Endometrial microvascular endothelial cells (primary cell): ENCODE data around the gene EGFR. TPM values are rescaled to one million over a fixed set of nuclear protein-coding genes. Genes with fewer than 3 reads are reported as not detected.

Source experiments
- in situ Hi-C: cut with HindIII; loops from 2 replicates; pipeline ENCODE4 v1.10.0; 2017; ENCODE audit warnings: low sequenced_read_pairs, low pct_unique_long_range_greater_than_20kb; ENCODE audit errors: inconsistent ontology term
- total RNA-seq: library from RNA; depleted of rRNA; stranded (reverse); fragments of >200 nt; gene quantifications from one replicate; pipeline ENCODE4 v1.2.3, GENCODE V29; 2015; ENCODE audit errors: inconsistent ontology term

The EGFR gene
- total RNA-seq, 1 donor from 2014 or later = 4.8 TPM

DNA sequence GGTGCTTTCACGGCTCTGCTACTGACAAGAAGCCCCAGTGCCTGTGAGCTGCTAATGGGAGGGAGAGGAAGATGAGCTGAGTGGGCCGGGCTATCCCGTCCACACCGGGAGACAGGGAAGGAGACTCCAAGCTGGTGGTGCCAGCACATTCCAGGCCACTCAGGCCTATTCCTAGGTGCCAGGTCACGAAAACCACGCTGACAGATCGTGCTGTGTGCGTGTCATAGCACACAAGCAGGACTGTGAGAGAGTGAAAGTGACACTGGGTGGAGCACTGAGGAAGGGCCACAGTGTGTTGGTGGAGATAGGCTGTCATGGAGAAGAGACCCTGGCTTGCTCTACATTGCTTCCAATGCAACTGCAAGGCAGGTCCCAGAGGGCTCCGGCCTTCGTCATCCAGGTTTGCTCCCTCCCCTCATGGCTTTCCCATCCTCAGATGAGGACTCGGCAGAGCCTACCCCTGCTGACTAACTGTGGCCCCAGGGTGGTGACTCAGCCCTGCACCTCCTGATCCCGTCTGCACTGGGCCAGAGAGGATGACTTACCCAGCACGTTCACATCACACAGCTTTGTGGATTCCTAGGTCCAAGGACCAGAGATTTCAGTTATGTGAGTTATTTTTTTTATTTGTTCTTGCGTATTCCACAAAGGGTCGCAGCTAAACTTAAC is 167.3 kb downstream of the EGFR start:
- in situ Hi-C loops = no loop called here

DNA sequence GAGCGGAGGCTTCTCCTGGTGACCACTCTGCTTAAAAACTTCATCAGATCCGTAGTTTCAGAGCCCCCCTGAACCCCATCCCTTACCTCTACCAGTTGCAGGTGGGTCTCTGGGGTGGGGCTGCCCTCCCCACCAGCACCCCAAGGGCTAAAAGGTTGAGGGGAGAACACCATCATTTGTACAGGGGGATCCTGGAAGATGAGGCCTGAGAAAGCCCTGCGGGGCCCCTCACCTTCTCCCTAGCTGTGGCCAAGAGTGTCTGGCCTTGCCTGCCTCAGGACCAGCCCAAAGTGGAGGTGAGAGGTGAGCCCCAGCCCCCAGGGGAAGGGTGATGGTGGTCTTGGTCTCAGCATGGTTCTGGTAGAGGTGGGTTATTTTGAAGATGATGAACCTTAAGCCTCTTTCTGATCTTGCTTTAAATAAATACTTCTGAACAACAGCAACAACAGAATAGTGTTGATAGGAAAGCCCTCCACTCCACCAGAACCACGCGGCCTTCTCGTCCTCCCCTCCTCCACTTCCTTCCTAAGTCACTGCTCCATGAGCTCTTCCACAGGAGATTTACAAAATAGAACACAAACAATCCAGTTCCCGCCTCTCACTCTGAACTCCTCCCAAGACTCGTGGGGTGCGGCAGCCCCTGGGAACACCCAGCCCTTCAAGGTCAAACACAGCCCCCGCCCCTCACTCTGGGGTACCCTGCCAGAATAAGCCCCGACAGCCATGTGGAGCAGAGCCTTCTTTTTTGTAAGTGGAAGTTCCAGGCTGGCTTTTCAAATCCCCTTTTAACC is 169.1 kb downstream of the EGFR start:
- in situ Hi-C loops = no loop called here

- in situ Hi-C loops = no loop called here
These were observed 169.8 kb downstream of the EGFR start for GRCh38 chr7:55188590-55189138.

DNA sequence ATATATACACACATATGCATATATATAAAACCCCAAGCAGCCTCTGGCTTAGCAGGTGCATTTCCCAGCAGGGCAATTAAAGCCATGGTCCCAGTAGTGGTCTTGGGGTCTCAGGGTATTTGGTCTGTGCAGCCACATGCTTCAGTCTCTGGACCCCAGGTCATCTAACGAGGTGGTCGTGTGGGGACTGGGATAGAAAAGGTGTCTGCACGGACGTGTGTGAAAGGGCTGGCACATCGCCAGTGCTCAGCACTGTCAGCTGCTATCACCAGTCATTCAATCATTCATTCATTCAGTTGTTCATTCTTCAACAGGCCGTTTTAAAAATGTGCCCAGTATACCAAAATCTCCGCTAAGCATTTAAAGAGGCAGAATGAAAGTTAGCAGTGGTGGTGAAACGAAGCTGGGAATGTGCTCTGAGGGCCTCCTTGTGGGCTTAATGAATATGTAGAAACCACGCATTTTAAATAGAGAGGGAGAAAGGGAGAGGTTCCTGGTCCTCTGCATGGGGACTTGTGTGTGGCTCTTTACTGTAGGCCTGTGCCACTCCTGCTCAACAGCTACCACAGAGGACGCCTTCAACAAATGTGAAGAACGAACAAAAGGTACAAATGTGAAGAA is 170.4 kb downstream of the EGFR start:
- in situ Hi-C loops = no loop called here

- in situ Hi-C loops = no loop called here
These were observed 171.1 kb downstream of the EGFR start for GRCh38 chr7:55189878-55190436.

DNA sequence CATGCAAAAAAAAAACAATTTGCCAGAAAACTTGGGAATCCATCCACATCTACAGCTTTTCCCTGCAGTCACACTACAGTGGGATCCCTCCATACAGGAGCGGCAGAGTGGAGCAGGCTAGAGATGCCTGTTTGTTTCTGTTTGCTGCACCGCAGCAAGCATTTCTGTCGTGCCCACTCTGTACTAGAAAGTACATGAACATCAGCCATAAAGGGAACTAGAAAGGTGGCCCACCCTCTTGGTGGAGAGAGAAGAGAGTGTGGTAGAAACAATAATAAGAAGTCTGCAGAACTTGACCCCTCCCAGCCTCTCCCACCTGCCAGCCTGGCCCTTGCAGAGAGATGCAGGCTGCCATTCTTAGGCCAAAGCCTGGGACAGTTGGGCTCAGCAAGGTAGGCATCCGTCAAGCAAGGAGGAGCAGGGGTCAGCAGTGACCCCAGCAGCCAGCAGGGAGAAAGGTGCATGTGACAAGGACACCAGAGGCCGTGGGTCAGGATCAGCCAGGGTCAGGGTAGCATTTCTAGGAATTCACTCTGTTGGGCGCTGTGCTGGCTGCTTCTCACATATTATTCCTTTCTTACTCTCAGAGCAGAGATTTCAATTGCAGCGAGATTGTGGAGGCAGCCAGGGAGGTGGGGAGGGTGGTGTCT is 171.8 kb downstream of the EGFR start:
- in situ Hi-C loops = no loop called here

DNA sequence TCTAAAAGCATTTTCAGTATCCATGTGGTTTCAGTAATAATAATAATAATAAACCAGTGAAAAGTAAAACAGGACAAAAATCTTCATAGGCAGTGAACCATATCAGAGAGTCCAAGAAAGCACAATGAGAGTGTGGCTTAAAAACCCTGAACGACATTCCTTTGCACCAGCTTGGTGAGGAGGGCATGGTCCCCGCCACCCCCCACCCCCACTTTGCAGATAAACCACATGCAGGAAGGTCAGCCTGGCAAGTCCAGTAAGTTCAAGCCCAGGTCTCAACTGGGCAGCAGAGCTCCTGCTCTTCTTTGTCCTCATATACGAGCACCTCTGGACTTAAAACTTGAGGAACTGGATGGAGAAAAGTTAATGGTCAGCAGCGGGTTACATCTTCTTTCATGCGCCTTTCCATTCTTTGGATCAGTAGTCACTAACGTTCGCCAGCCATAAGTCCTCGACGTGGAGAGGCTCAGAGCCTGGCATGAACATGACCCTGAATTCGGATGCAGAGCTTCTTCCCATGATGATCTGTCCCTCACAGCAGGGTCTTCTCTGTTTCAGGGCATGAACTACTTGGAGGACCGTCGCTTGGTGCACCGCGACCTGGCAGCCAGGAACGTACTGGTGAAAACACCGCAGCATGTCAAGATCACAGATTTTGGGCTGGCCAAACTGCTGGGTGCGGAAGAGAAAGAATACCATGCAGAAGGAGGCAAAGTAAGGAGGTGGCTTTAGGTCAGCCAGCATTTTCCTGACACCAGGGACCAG is 172.5 kb downstream of the EGFR start:
- in situ Hi-C loops = no loop called here

DNA sequence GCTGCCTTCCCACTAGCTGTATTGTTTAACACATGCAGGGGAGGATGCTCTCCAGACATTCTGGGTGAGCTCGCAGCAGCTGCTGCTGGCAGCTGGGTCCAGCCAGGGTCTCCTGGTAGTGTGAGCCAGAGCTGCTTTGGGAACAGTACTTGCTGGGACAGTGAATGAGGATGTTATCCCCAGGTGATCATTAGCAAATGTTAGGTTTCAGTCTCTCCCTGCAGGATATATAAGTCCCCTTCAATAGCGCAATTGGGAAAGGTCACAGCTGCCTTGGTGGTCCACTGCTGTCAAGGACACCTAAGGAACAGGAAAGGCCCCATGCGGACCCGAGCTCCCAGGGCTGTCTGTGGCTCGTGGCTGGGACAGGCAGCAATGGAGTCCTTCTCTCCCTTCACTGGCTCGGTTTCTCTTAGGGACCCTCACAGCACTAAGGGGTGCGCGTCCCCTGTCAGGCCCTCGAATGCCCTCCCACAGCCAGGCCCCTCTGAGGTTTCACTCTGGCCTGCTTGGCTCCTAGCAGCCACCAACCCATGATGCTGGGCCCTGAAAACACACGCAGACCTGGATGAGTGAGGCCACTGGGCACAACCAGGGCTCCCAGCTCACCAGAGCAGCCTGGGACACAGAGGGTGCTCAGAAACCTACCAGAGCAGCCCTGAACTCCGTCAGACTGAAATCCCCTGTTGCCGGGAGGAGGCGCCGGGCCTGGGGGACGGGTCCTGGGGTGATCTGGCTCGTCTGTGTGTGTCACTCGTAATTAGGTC is 173.3 kb downstream of the EGFR start:
- in situ Hi-C loops = no loop called here

DNA sequence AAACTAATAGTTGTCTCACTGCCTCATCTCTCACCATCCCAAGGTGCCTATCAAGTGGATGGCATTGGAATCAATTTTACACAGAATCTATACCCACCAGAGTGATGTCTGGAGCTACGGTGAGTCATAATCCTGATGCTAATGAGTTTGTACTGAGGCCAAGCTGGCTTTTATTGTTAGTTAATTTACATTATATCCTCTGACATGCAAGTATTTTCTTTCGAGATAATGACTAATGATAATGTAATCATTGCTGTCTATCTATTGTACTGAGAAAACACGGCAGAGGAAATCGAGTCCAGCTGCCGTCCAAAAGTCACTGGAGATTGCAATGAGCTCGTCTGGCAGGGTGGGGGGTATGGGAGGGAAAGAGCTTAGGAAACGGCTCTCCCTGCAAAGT is 173.9 kb downstream of the EGFR start:
- in situ Hi-C loops = no loop called here

GRCh38 chr7:55193245-55193644 is 174.4 kb downstream of the EGFR start:
- in situ Hi-C loops = no loop called here

- in situ Hi-C loops = no loop called here
These were observed 175.7 kb downstream of the EGFR start for GRCh38 chr7:55194522-55194921.

DNA sequence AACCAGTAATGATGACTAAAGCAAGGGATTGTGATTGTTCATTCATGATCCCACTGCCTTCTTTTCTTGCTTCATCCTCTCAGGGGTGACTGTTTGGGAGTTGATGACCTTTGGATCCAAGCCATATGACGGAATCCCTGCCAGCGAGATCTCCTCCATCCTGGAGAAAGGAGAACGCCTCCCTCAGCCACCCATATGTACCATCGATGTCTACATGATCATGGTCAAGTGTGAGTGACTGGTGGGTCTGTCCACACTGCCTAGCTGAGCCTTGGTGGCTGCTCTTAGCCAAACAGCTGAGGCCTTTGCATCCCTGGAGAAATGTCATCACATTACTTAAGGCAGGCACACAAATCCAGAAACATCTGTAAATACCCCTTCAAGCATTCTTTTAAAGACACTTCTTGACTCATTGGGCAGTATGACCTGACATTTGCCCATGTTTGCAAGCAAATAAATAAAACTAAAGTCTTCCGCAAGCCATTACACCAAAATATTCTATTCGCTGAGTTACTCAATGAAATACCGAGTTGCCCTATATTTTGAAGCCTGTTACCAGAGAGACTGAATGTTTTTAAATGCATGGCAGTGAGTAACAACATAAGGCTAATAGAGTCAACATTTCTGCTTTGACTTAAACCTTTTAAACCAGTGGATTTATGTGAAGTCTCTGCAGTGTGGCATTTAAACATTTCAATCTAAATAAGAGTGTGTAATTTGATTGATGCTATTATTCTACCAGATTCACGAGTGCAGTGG is 180.0 kb downstream of the EGFR start:
- in situ Hi-C loops = no loop called here

- in situ Hi-C loops = no loop called here
These were observed 180.6 kb downstream of the EGFR start for GRCh38 chr7:55199418-55199817.

GRCh38 chr7:55200441-55200840 is 181.6 kb downstream of the EGFR start:
- in situ Hi-C loops = no loop called here

DNA sequence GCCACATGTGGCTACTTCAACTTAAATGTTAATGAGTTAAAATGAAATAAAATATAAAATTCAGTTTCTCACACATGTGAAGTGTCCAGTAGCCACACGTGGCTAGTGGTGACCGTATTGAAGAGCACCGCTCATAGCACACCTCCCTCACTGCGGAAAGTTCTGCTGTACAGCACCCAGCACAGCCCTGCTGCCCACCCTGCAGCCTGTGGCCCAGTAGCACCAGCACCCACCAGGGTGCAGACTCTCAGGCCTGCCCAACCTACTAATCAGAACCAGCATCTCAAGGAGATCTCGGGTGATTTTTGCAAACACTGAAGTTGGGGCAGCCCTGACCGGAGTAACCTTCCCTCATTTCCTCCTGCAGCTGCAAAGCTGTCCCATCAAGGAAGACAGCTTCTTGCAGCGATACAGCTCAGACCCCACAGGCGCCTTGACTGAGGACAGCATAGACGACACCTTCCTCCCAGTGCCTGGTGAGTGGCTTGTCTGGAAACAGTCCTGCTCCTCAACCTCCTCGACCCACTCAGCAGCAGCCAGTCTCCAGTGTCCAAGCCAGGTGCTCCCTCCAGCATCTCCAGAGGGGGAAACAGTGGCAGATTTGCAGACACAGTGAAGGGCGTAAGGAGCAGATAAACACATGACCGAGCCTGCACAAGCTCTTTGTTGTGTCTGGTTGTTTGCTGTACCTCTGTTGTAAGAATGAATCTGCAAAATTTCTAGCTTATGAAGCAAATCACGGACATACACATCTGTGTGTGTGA is 183.5 kb downstream of the EGFR start:
- in situ Hi-C loops = no loop called here

DNA sequence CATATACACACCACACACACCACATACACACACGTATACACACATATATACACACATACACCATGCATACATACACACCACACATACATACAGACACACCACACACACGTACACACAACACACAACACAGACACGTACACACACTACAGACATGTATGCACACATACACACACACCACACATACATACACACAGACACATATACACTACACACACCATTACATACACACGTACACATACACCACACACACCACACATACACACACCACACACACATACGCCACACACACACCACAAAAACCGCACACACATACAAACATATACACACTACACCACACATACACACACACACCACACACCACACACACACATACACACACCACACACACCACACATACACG is 184.5 kb downstream of the EGFR start:
- in situ Hi-C loops = no loop called here
